Lung (tissue), 12 donors: Measurements from ENCODE around the gene SZT2. TPM values are rescaled to one million over a fixed set of nuclear protein-coding genes. Genes with fewer than 3 reads are reported as not detected.
"Not testable (repeated sequence)": the region's sequence is repeated elsewhere in the genome, so short reads cannot be mapped to it uniquely, and the experiment has no call there.

Experiments
- ATAC-seq: fragments of 200-7000 bp; cut with Tn5 transposase; one replicate; pipeline ENCODE4 v1.9.1; 2020; ENCODE audit warnings: moderate number of reproducible peaks; ENCODE audit not compliant: insufficient read depth, low FRiP score
- DNase-seq, 3 donors: peaks; one replicate each; pipeline ENCODE4 v3.0.0-alpha.2; 2013 to 2017
- H3K27ac ChIP-seq, 2 donors: one replicate each; pipeline ENCODE4 v1.5.1; 2013; ENCODE audit warnings: mild to moderate bottlenecking in 2 of 2, moderate library complexity in 2 of 2, control low read depth in 1 of 2, inconsistent platforms in 1 of 2, low read depth in 1 of 2, low read length in 1 of 2
- H3K27me3 ChIP-seq, 3 donors: one replicate each; pipeline ENCODE4 v1.5.1; 2013; ENCODE audit warnings: low read length in 2 of 3; ENCODE audit not compliant: control insufficient read depth in 3 of 3, insufficient read depth in 3 of 3
- H3K36me3 ChIP-seq, 4 donors: one replicate each; pipeline ENCODE4 v1.5.1; 2013; ENCODE audit warnings: low read length in 4 of 4, mild to moderate bottlenecking in 1 of 4, moderate library complexity in 1 of 4; ENCODE audit not compliant: control insufficient read depth in 4 of 4, insufficient read depth in 4 of 4
- H3K4me1 ChIP-seq, 5 donors: one replicate each; pipeline ENCODE4 v1.5.1; 2013; ENCODE audit warnings: low read length in 5 of 5, mild to moderate bottlenecking in 2 of 5, moderate library complexity in 1 of 5; ENCODE audit not compliant: control insufficient read depth in 5 of 5, insufficient read depth in 5 of 5
- H3K4me3 ChIP-seq: one replicate; pipeline ENCODE4 v1.5.1; 2013; ENCODE audit warnings: mild to moderate bottlenecking, control low read depth, moderate library complexity
- H3K9ac ChIP-seq, 2 donors: one replicate each; pipeline ENCODE4 v1.5.1; 2013; ENCODE audit warnings: low read length in 2 of 2, control low read depth in 1 of 2; ENCODE audit not compliant: insufficient read depth in 1 of 2
- H3K9me3 ChIP-seq, 4 donors: one replicate each; pipeline ENCODE4 v1.5.1; 2013; ENCODE audit warnings: low read length in 3 of 4, mild to moderate bottlenecking in 1 of 4, moderate library complexity in 1 of 4; ENCODE audit not compliant: control insufficient read depth in 4 of 4, insufficient read depth in 3 of 4
- WGBS, 2 donors: extraction: QIAGEN DNeasy Blood & Tissue Kit; methylation state at CpG; one replicate each; pipeline ENCODE4 v1.1.7; 2013; 5-methylcytosine and 5-hydroxymethylcytosine counted together
- polyA plus RNA-seq, 2 donors: library from polyadenylated mRNA; stranded (reverse); fragments of 200-250 nt; gene quantifications; one replicate each; pipeline ENCODE4 v1.2.1, GENCODE V29; 2013
- total RNA-seq, 2 donors: library from RNA; depleted of rRNA in 1 of 2; stranded (reverse); fragments of >200 nt in 1 of 2; gene quantifications; one replicate each; pipeline ENCODE4 v1.2.1, GENCODE V29; 2014 to 2021
- TF ChIP-seq, protein P1 (sequence below): IDR thresholded peaks from 2 replicates; pipeline ENCODE4 v1.5.1; 2012; ENCODE audit warnings: mild to moderate bottlenecking; ENCODE audit errors: control extremely low read depth, extremely low read depth
- donor health status: control.
- donor health status: control.
- donor health status: Bipolar disorder and iron deficiency.
- donor health status: healthy.
- donor health status: DM: yes; HTN: yes; CAD: no.

Gene SZT2
- total and polyA plus RNA-seq, 4 donors, result 15.2 to 71.5 (median 40.2) TPM

DNA sequence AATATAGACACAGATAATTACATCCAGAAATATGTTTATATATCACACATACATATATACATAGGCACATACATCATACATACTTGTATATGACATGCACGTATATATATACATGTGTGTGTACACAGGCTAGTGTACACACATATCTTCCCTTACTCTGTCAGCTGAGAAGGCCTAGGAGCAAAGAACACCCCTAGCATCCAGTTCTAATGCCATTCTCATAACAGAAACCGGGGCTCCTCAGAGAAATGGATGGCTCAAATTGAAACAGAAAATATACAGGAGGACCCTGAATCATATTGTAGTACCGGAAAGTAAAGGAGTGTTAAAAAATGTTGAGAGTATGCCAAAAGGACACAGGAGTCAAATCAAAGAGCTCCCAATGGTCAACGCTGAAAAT, 83.8 kb downstream of the SZT2 start:
- Histone ChIP-seq H3K27ac (no peak overlapping the region), H3K4me1 (peaks cover 0 to 2% (median 0%) of the 10 kb centered on the region in 5 donors), H3K9ac (no peak overlapping the region), H3K27me3 (no peaks in the 10 kb centered on the region), H3K36me3 (no peaks in the 10 kb centered on the region), H3K4me3 (no peak overlapping the region), H3K9me3 (no peaks in the 10 kb centered on the region)
- 84 to 87% methylated on average over 4 of the region's 4 CpGs for WGBS, 2 donors
- TF ChIP-seq, protein P1, sequence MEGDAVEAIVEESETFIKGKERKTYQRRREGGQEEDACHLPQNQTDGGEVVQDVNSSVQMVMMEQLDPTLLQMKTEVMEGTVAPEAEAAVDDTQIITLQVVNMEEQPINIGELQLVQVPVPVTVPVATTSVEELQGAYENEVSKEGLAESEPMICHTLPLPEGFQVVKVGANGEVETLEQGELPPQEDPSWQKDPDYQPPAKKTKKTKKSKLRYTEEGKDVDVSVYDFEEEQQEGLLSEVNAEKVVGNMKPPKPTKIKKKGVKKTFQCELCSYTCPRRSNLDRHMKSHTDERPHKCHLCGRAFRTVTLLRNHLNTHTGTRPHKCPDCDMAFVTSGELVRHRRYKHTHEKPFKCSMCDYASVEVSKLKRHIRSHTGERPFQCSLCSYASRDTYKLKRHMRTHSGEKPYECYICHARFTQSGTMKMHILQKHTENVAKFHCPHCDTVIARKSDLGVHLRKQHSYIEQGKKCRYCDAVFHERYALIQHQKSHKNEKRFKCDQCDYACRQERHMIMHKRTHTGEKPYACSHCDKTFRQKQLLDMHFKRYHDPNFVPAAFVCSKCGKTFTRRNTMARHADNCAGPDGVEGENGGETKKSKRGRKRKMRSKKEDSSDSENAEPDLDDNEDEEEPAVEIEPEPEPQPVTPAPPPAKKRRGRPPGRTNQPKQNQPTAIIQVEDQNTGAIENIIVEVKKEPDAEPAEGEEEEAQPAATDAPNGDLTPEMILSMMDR, result no peak
- DNase-seq (no peak), ATAC-seq (no peak)

DNA sequence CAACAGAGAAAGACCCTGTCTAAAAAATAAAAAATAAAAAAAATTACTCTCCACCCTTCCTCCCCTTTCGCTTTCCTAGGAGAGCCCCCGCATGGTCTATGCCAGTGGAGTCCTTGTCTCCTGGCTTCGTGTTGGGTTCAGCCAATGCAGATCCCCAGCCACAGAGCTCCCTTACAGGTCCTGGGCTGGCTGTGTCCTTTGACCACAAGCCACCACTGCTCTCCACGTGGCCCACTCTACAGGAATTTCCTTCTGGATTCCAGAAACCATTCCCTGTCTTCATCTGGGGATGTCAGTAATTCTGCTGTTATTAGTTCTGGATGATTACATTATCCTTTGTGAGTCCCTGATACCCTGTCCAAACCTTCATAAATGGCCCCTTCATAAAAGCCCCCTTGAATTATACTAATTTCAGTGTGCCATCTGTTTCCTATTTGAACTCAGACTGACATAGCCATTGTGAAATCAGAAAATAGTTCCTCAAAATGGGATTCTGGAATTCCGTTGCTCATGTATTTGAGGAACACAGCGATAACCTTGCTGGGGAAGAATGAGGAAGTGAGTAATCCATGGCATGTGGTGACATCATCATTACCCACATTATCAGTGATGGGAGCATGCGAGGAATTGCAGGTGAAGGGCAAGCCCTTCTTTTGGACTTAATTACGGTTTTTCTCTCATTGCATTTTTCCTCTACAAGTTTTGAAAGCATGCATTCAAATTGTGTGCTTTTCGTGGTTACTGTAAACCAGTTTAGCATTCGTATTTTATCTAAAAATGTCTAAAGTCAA, 86.1 kb downstream of the SZT2 start:
- H3K4me3 ChIP-seq, H3K9ac ChIP-seq, ATAC-seq, H3K27me3 ChIP-seq, DNase-seq, H3K4me1 ChIP-seq, H3K9me3 ChIP-seq, H3K27ac ChIP-seq, H3K36me3 ChIP-seq: not testable (repeated sequence)
- 59 to 63% methylated on average over 8 to 9 of the region's 10 CpGs for WGBS, 2 donors

- DNase-seq (no peak), ATAC-seq (no peak)
- TF ChIP-seq, protein P1, result no peak
- no peaks in the 10 kb centered on the region for H3K36me3 ChIP-seq
- no peak overlapping the region for H3K4me3 ChIP-seq
- WGBS, 2 donors, result 88 to 100% methylated on average over 1 of the region's 1 CpG
- H3K9me3 ChIP-seq, result no peaks in the 10 kb centered on the region
- no peak overlapping the region for H3K27ac ChIP-seq
- no peak overlapping the region for H3K9ac ChIP-seq
- H3K4me1 ChIP-seq, result peaks cover 0 to 18% (median 2%) of the 10 kb centered on the region in 5 donors
- H3K27me3 ChIP-seq, result peaks cover 0 to 3% (median 0%) of the 10 kb centered on the region in 3 donors
Measured at GRCh38 chr1:43477716-43478115, 88.0 kb downstream of the SZT2 start.

- 81 to 82% methylated on average over 3 of the region's 3 CpGs for WGBS, 2 donors
- TF ChIP-seq, protein P1, result no peak
- peaks cover 0 to 18% (median 0%) of the 10 kb centered on the region in 5 donors for H3K4me1 ChIP-seq
- ATAC-seq, result no peak
- H3K9ac ChIP-seq, result no peak overlapping the region
- no peak overlapping the region for H3K27ac ChIP-seq
- H3K27me3 ChIP-seq, result peaks cover 0 to 3% (median 0%) of the 10 kb centered on the region in 3 donors
- H3K36me3 ChIP-seq, result no peaks in the 10 kb centered on the region
- DNase-seq, result no peak
- no peaks in the 10 kb centered on the region for H3K9me3 ChIP-seq
- no peak overlapping the region for H3K4me3 ChIP-seq
Measured at GRCh38 chr1:43479414-43479813, 89.7 kb downstream of the SZT2 start.
